SK-N-SH (cell line): ENCODE data around the gene LGALS16. TPM values are rescaled to one million over a fixed set of nuclear protein-coding genes. Genes with fewer than 3 reads are reported as not detected.
"Not testable (repeated sequence)": the region's sequence is repeated elsewhere in the genome, so short reads cannot be mapped to it uniquely, and the experiment has no call there.

ENCODE experiments used
- CTCF ChIA-PET: fragments of 300-600, 350-600 bp; formaldehyde crosslinking; extraction: SDS; loops from one replicate; lab custom pipeline; 2021; lab: Yijun Ruan, JAX
- POLR2A ChIA-PET: fragments of 350-600 bp; sonication (Branson Sonifier 250); formaldehyde crosslinking; extraction: SDS; loops from one replicate; lab custom pipeline; 2020; ENCODE audit warnings: antibody characterized with exemption, inconsistent platforms; lab: Yijun Ruan, JAX
- DNase-seq: peaks from one replicate; pipeline ENCODE4 v3.0.0; 2012
- H2AFZ ChIP-seq: fragments of 200-600 bp; sonication (generic); 2 replicates; pipeline ENCODE4 v1.8.1; 2016; ENCODE audit warnings: antibody characterized with exemption, mild to moderate bottlenecking, low read depth
- H3F3A ChIP-seq: fragments of 200-600 bp; sonication (generic); replicated peaks from 2 replicates; pipeline ENCODE3; 2016; ENCODE audit warnings: antibody characterized with exemption, mild to moderate bottlenecking; ENCODE audit not compliant: insufficient read depth
- H3K27ac ChIP-seq, 2 experiments: fragments of 200-500 bp in 1 of 2; fragments of 200-600 bp in 1 of 2; sonication (Bioruptor generic) in 1 of 2; sonication (generic), shearing (Covaris generic) in 1 of 2; 2 replicates each; pipeline versions ENCODE4 v1.5.1 to v1.6.1; 2014 to 2016; ENCODE audit warnings: low read depth in 2 of 2, inconsistent platforms in 1 of 2, low read length in 1 of 2, mild to moderate bottlenecking in 1 of 2, mixed read lengths in 1 of 2
- H3K27me3 ChIP-seq: fragments of 200-600 bp; sonication (generic), shearing (Covaris generic); 2 replicates; pipeline ENCODE4 v1.6.1; 2016; ENCODE audit warnings: mixed run types; ENCODE audit not compliant: insufficient read depth
- H3K36me3 ChIP-seq, 2 experiments: fragments of 200-500 bp in 1 of 2; fragments of 200-600 bp in 1 of 2; sonication (Bioruptor generic) in 1 of 2; sonication (generic) in 1 of 2; replicated peaks in 1 of 2; 2 replicates each; pipeline versions ENCODE3 to v1.5.1; 2014 to 2016; ENCODE audit warnings: low read length in 1 of 2, mild to moderate bottlenecking in 1 of 2; ENCODE audit not compliant: insufficient read depth in 2 of 2, control insufficient read depth in 1 of 2
- H3K4me1 ChIP-seq, 2 experiments: fragments of 200-500 bp in 1 of 2; fragments of 200-600 bp in 1 of 2; sonication (Bioruptor generic) in 1 of 2; sonication (generic), shearing (Covaris generic) in 1 of 2; 2 replicates each; pipeline versions ENCODE4 v1.5.1 to v1.6.1; 2014 to 2016; ENCODE audit warnings: low read depth in 1 of 2, low read length in 1 of 2, mixed run types in 1 of 2; ENCODE audit not compliant: insufficient read depth in 2 of 2, control insufficient read depth in 1 of 2
- H3K4me2 ChIP-seq: fragments of 200-600 bp; sonication (generic), shearing (Covaris generic); 2 replicates; pipeline ENCODE4 v1.6.1; 2017; ENCODE audit warnings: mixed run types
- H3K4me3 ChIP-seq, 2 experiments: fragments of 200-500 bp in 1 of 2; fragments of 200-600 bp in 1 of 2; sonication (Bioruptor generic) in 1 of 2; sonication (generic), shearing (Covaris generic) in 1 of 2; 2 replicates each; pipeline versions ENCODE4 v1.5.1 to v1.8.1; 2014 to 2016; ENCODE audit warnings: low read depth in 2 of 2, inconsistent platforms in 1 of 2, low read length in 1 of 2, mild to moderate bottlenecking in 1 of 2, mixed read lengths in 1 of 2, moderate library complexity in 1 of 2
- H3K79me2 ChIP-seq: fragments of 200-600 bp; sonication (generic); 2 replicates; pipeline ENCODE4 v1.8.1; 2017; ENCODE audit warnings: mild to moderate bottlenecking; ENCODE audit not compliant: insufficient read depth
- H3K9ac ChIP-seq: fragments of 200-600 bp; sonication (generic); 2 replicates; pipeline ENCODE4 v1.6.1; 2017; ENCODE audit warnings: mixed run types
- H3K9me2 ChIP-seq: fragments of 200-600 bp; sonication (generic); 2 replicates; pipeline ENCODE4 v1.6.1; 2017; ENCODE audit warnings: mixed run types
- H3K9me3 ChIP-seq: fragments of 200-600 bp; sonication (generic); 2 replicates; pipeline ENCODE4 v1.6.1; 2017; ENCODE audit warnings: mixed run types, mild to moderate bottlenecking, moderate library complexity
- H4K20me1 ChIP-seq: fragments of 200-600 bp; sonication (generic); 2 replicates; pipeline ENCODE4 v1.6.1; 2017; ENCODE audit warnings: mild to moderate bottlenecking, mixed run types; ENCODE audit not compliant: insufficient read depth
- ELF1 ChIP-seq: IDR thresholded peaks from 2 replicates; pipeline ENCODE4 v1.4.0; 2012
- EP300 ChIP-seq, 2 experiments: IDR thresholded peaks; 2 replicates each; pipeline versions ENCODE4 v1.4.0 to v1.6.1; 2012; ENCODE audit warnings: borderline replicate concordance in 1 of 2, low read depth in 1 of 2, low read length in 1 of 2
- FOSL2 ChIP-seq: IDR thresholded peaks from 2 replicates; pipeline ENCODE4 v1.4.0; 2012; ENCODE audit warnings: low read depth, mild to moderate bottlenecking, moderate library complexity, borderline replicate concordance
- GABPA ChIP-seq: IDR thresholded peaks from 2 replicates; pipeline ENCODE4 v1.4.0; 2012; ENCODE audit warnings: low read depth, mild to moderate bottlenecking
- GATA2 ChIP-seq: sonication (generic); formaldehyde crosslinking; IDR thresholded peaks from 2 replicates; pipeline ENCODE4 v1.5.0; 2020; ENCODE audit warnings: mild to moderate bottlenecking, missing genetic modification reagents
- JUND ChIP-seq: IDR thresholded peaks from 2 replicates; pipeline ENCODE4 v1.4.0; 2012
- MXI1 ChIP-seq: IDR thresholded peaks from 2 replicates; pipeline ENCODE4 v1.6.1; 2012; ENCODE audit warnings: mild to moderate bottlenecking, low read depth, low read length, improper control_type of control experiment
- NFIC ChIP-seq: IDR thresholded peaks from 2 replicates; pipeline ENCODE4 v1.4.0; 2012; ENCODE audit warnings: borderline replicate concordance
- RFX5 ChIP-seq: IDR thresholded peaks from 2 replicates; pipeline ENCODE4 v1.6.1; 2012; ENCODE audit warnings: mild to moderate bottlenecking, improper control_type of control experiment, low read length
- TCF12 ChIP-seq: IDR thresholded peaks from 2 replicates; pipeline ENCODE4 v1.4.0; 2012
- TEAD4 ChIP-seq: IDR thresholded peaks from 2 replicates; pipeline ENCODE4 v1.4.0; 2012; ENCODE audit warnings: mild to moderate bottlenecking, borderline replicate concordance; ENCODE audit not compliant: insufficient read depth
- WGBS: methylation state at CpG from one replicate; pipeline ENCODE4 v1.1.6; 2017; ENCODE audit warnings: low lambda C conversion rate; 5-methylcytosine and 5-hydroxymethylcytosine counted together
- polyA plus RNA-seq, 3 experiments: library from polyadenylated mRNA; depleted of rRNA; stranded (reverse); fragments of >200 nt; gene quantifications; 2 replicates each; pipeline ENCODE4 v1.2.3, GENCODE V29; 2012
- TF ChIP-seq, protein P1 (sequence below): IDR thresholded peaks from 2 replicates; pipeline ENCODE4 v1.4.0; 2012; ENCODE audit warnings: low read depth
- TF ChIP-seq, protein P2 (sequence below): fragments of 150-350 bp; IDR thresholded peaks from 2 replicates; pipeline ENCODE4 v1.6.1; 2017; ENCODE audit warnings: antibody characterized with exemption, low read length, low read depth, borderline replicate concordance
- TF ChIP-seq, protein P3 (sequence below): IDR thresholded peaks from 2 replicates; pipeline ENCODE4; 2012
- TF ChIP-seq, protein P4 (sequence below): fragments of 150-350 bp; IDR thresholded peaks from 2 replicates; pipeline ENCODE4 v1.6.1; 2016; ENCODE audit warnings: mild to moderate bottlenecking, low read depth, low read length
- TF ChIP-seq, protein P5 (sequence below): IDR thresholded peaks from 2 replicates; pipeline ENCODE4 v1.4.0; 2012; ENCODE audit warnings: low read depth, borderline replicate concordance

LGALS16 gene
- polyA plus RNA-seq, 1 of the 3 experiments (the other 2 are of a cell fraction): not detected

DNA sequence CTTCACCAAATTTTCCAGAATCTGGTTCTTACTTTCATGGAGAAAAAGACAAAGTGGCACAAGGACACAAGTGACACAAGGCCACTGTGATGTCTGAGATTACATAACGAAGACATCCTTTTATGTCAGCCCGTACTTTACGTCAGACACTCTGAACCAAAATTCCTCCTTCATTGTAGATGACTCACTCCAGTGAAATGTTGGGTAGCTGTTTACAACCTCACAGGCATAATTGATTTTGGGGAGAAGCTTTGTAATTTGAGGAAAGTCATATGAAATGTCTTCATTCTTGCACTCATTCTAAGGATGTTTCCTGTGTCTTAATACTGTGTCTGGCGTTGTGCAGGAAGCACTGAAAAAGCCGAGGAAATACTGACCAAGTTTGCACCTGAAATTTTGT lies 28.6 kb downstream of the LGALS16 start:
- no peaks in the 10 kb centered on the region for H3K9me3 ChIP-seq
- no peaks in the 10 kb centered on the region for H3K4me1 ChIP-seq
- H4K20me1 ChIP-seq: no peaks in the 10 kb centered on the region
- ChIA-PET POLR2A (no interaction called here), CTCF (no interaction called here)
- no peaks in the 10 kb centered on the region for H3K36me3 ChIP-seq
- no peak overlapping the region for H3K4me3 ChIP-seq
- H3K27ac ChIP-seq: no peak overlapping the region
- no peaks in the 10 kb centered on the region for H3F3A ChIP-seq
- H3K27me3 ChIP-seq: peaks cover 11% of the 10 kb centered on the region; the same call in 1 of the 2 replicates
- no peak overlapping the region for H3K9ac ChIP-seq
- H3K4me2 ChIP-seq: no peak overlapping the region
- H2AFZ ChIP-seq: no peak overlapping the region
- TF ChIP-seq, protein P1, sequence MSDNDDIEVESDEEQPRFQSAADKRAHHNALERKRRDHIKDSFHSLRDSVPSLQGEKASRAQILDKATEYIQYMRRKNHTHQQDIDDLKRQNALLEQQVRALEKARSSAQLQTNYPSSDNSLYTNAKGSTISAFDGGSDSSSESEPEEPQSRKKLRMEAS: no peak
- TF ChIP-seq, protein P2, sequence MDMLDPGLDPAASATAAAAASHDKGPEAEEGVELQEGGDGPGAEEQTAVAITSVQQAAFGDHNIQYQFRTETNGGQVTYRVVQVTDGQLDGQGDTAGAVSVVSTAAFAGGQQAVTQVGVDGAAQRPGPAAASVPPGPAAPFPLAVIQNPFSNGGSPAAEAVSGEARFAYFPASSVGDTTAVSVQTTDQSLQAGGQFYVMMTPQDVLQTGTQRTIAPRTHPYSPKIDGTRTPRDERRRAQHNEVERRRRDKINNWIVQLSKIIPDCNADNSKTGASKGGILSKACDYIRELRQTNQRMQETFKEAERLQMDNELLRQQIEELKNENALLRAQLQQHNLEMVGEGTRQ: no peak
- TF ChIP-seq, protein P3, sequence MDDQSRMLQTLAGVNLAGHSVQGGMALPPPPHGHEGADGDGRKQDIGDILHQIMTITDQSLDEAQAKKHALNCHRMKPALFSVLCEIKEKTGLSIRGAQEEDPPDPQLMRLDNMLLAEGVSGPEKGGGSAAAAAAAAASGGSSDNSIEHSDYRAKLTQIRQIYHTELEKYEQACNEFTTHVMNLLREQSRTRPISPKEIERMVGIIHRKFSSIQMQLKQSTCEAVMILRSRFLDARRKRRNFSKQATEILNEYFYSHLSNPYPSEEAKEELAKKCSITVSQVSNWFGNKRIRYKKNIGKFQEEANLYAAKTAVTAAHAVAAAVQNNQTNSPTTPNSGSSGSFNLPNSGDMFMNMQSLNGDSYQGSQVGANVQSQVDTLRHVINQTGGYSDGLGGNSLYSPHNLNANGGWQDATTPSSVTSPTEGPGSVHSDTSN: no peak
- TF ChIP-seq GATA2 (no peak), JUND (no peak), ELF1 (no peak), EP300 (IDR thresholded peaks at IDR 0.05; ENCODE audit: borderline replicate concordance in 1 of 2, low read depth in 1 of 2, low read length in 1 of 2) (no peak), GABPA (no peak), TEAD4 (no peak), RFX5 (no peak)
- H3K79me2 ChIP-seq: no peaks in the 10 kb centered on the region
- 9% methylated on average over 5 of the region's 5 CpGs for WGBS
- DNase-seq: no peak
- H3K9me2 ChIP-seq: no peaks in the 10 kb centered on the region

DNA sequence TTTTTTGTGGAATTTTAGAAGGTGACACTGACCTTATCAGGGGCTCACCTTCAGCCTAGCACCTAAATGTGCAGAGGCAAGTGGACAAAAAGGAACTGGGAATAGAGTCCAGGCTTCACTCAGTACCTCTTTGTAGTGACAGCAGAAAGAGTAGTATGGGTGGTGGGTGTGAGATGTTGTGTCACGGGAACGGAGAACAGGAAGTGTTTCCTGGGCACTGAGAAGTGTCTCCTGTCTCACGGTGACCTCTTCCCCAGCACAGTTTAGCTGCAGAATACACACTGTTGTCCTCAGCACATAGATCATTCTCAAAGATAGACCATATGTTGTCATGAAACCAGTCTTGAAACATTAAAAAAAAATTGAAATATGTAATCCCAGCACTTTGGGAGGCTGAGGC lies 31.0 kb downstream of the LGALS16 start:
- no peak for TF ChIP-seq MXI1
- no peak for TF ChIP-seq NFIC
- TF ChIP-seq, protein P4, sequence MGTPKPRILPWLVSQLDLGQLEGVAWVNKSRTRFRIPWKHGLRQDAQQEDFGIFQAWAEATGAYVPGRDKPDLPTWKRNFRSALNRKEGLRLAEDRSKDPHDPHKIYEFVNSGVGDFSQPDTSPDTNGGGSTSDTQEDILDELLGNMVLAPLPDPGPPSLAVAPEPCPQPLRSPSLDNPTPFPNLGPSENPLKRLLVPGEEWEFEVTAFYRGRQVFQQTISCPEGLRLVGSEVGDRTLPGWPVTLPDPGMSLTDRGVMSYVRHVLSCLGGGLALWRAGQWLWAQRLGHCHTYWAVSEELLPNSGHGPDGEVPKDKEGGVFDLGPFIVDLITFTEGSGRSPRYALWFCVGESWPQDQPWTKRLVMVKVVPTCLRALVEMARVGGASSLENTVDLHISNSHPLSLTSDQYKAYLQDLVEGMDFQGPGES: no peak
- TF ChIP-seq FOSL2: no peak
- TF ChIP-seq TCF12: no peak
- TF ChIP-seq, protein P5, sequence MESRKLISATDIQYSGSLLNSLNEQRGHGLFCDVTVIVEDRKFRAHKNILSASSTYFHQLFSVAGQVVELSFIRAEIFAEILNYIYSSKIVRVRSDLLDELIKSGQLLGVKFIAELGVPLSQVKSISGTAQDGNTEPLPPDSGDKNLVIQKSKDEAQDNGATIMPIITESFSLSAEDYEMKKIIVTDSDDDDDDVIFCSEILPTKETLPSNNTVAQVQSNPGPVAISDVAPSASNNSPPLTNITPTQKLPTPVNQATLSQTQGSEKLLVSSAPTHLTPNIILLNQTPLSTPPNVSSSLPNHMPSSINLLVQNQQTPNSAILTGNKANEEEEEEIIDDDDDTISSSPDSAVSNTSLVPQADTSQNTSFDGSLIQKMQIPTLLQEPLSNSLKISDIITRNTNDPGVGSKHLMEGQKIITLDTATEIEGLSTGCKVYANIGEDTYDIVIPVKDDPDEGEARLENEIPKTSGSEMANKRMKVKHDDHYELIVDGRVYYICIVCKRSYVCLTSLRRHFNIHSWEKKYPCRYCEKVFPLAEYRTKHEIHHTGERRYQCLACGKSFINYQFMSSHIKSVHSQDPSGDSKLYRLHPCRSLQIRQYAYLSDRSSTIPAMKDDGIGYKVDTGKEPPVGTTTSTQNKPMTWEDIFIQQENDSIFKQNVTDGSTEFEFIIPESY: no peak
- TF ChIP-seq, protein P2: no peak
- TF ChIP-seq, all 33 proteins: peak for 0
- H3K9me2 ChIP-seq: no peaks in the 10 kb centered on the region
- H4K20me1 ChIP-seq: no peaks in the 10 kb centered on the region
- H2AFZ ChIP-seq: no peak overlapping the region
- WGBS: 10% methylated on average over 3 of the region's 3 CpGs
- no peaks in the 10 kb centered on the region for H3K36me3 ChIP-seq
- H3K27me3 ChIP-seq: peaks cover 11% of the 10 kb centered on the region; the same call in 1 of the 2 replicates
- CTCF ChIA-PET: no interaction called here
- H3K4me1 ChIP-seq: no peaks in the 10 kb centered on the region
- H3K27ac ChIP-seq: no peak overlapping the region
- POLR2A ChIA-PET: no interaction called here
- H3K4me2 ChIP-seq: no peak overlapping the region
- no peaks in the 10 kb centered on the region for H3K9me3 ChIP-seq
- no peaks in the 10 kb centered on the region for H3K79me2 ChIP-seq
- no peak overlapping the region for H3K9ac ChIP-seq
- no peak for DNase-seq
- no peak overlapping the region for H3K4me3 ChIP-seq
- no peaks in the 10 kb centered on the region for H3F3A ChIP-seq

DNA sequence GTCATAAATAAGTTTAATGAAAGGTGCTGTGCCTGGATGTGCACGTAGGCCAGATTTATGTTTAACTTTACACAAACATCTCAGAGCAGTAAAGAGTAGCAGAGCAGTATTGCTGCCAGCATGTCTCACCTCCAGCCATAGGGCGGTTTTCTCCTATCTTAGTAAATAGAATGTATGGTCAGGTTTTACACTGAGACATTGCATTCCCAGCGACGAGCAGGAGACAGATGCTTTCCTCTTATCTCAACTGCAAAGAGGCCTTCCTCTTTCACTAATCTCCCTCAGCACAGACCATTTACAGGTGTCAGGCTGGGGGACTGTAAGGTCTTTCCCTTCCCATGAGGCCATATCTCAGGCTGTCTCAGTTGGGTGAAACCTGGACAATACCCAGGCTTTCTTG lies 32.9 kb downstream of the LGALS16 start:
- H3K4me1 ChIP-seq, H3K27ac ChIP-seq, H3K9ac ChIP-seq, H4K20me1 ChIP-seq, H3K4me2 ChIP-seq, CTCF ChIA-PET, H3F3A ChIP-seq, H3K36me3 ChIP-seq, POLR2A ChIA-PET, H3K9me3 ChIP-seq, H2AFZ ChIP-seq, H3K4me3 ChIP-seq, DNase-seq, H3K9me2 ChIP-seq, H3K79me2 ChIP-seq: not testable (repeated sequence)
- 18% methylated on average over 4 of the region's 4 CpGs for WGBS
- peaks cover 11% of the 10 kb centered on the region; the same call in 1 of the 2 replicates for H3K27me3 ChIP-seq
